Upper lobe of right lung (tissue), 1 donor: ENCODE measurements around the gene ATP1A3. TPM values are rescaled to one million over a fixed set of nuclear protein-coding genes. Genes with fewer than 3 reads are reported as not detected.
"Not testable (repeated sequence)": the region's sequence is repeated elsewhere in the genome, so short reads cannot be mapped to it uniquely, and the experiment has no call there.

Source experiments
- ATAC-seq: fragments of 200-7000 bp; cut with Tn5 transposase; one replicate; pipeline ENCODE4 v1.9.1; 2020; ENCODE audit warnings: mild to moderate bottlenecking, moderate library complexity
- DNase-seq: peaks from one replicate; pipeline ENCODE4 v3.0.0-alpha.2; 2020
- H3K27ac ChIP-seq: fragments of 200-600 bp; one replicate; pipeline ENCODE4 v1.8.0; 2022
- H3K27me3 ChIP-seq: fragments of 200-600 bp; one replicate; pipeline ENCODE4 v1.8.0; 2022; ENCODE audit warnings: mild to moderate bottlenecking
- H3K36me3 ChIP-seq: fragments of 200-600 bp; one replicate; pipeline ENCODE4 v1.8.0; 2022
- H3K4me1 ChIP-seq: fragments of 200-600 bp; one replicate; pipeline ENCODE4 v1.8.0; 2022
- H3K4me3 ChIP-seq: fragments of 200-600 bp; one replicate; pipeline ENCODE4 v1.8.0; 2022; ENCODE audit warnings: mild to moderate bottlenecking
- H3K9me3 ChIP-seq: fragments of 200-600 bp; one replicate; pipeline ENCODE4 v1.8.0; 2022
- CTCF ChIP-seq: fragments of 200-600 bp; IDR thresholded peaks from one replicate; pipeline ENCODE4 v1.8.0; 2022; ENCODE audit warnings: antibody characterized with exemption
- intact Hi-C: fragments of 100-400 bp; cut with DNase I; formaldehyde crosslinking; loops from one replicate; pipeline ENCODE4 v1.11.0; 2022
- long read RNA-seq: library from polyadenylated mRNA; unstranded; transcript quantifications from one replicate; pipeline ENCODE4 v2.0.0, GENCODE V29; 2021
- total RNA-seq: library from RNA; stranded (reverse); fragmentation: NEBNext Ultra II Directional; extraction: Animal tissue kit (Norgen Biotek cat#: 25700); gene quantifications from one replicate; pipeline ENCODE4 v1.2.1, GENCODE V29; 2021
- donor health status: DM: no; HTN: yes; CAD: no; lungs with severe emphysema.

ATP1A3 gene
- not detected for total RNA-seq
- long read RNA-seq, result 0 reads

GRCh38 chr19:41993612-41994483 lies at the start of gene ATP1A3:
Gene ATP1A3 (minus strand): TSS chr19:41994230. CDS start chr19:41994076, 154 bp downstream.
- H3K4me3 ChIP-seq, result peak within 1 kb of the TSS; percentile 43
- peak; percentile 75 for ATAC-seq
- H3K27me3 ChIP-seq, result peaks cover 66% of the 10 kb centered on the region

GRCh38 chr19:42042455-42043170 lies 48.6 kb upstream of the ATP1A3 start:
- H3K4me3 ChIP-seq, result no peak overlapping the region
- no peaks in the 10 kb centered on the region for H3K27me3 ChIP-seq
- intact Hi-C loops, result no loop called here
- H3K4me1 ChIP-seq, result no peaks in the 10 kb centered on the region
- H3K9me3 ChIP-seq, result no peaks in the 10 kb centered on the region
- TF ChIP-seq CTCF, result no peak
- DNase-seq (no peak), ATAC-seq (peak; percentile 11)
- H3K27ac ChIP-seq, result no peak overlapping the region
- no peaks in the 10 kb centered on the region for H3K36me3 ChIP-seq

More at GRCh38 chr19:41993612-41994483, at the start of gene ATP1A3:
- Histone ChIP-seq H3K36me3 (no peaks in the 10 kb centered on the region), H3K9me3 (no peaks in the 10 kb centered on the region), H3K4me1 (peaks cover 7% of the 10 kb centered on the region), H3K27ac (no peak within 1 kb of the TSS)
- TF ChIP-seq CTCF, result no peak
- DNase-seq, result no peak
- intact Hi-C loops, result no loop called here

GRCh38 chr19:42040491-42040890 lies 46.5 kb upstream of the ATP1A3 start:
- not testable (repeated sequence) for H3K9me3 ChIP-seq, DNase-seq

GRCh38 chr19:42040031-42040430 lies 46.0 kb upstream of the ATP1A3 start:
- Histone ChIP-seq H3K27me3 (no peaks in the 10 kb centered on the region), H3K27ac (no peak overlapping the region), H3K9me3 (no peaks in the 10 kb centered on the region), H3K36me3 (no peaks in the 10 kb centered on the region), H3K4me3 (no peak overlapping the region), H3K4me1 (no peaks in the 10 kb centered on the region)
- TF ChIP-seq CTCF, result no peak
- intact Hi-C loops, result no loop called here
- ATAC-seq, result no peak
- no peak for DNase-seq

More at GRCh38 chr19:42040491-42040890, 46.5 kb upstream of the ATP1A3 start:
- ATAC-seq, H3K27ac ChIP-seq, intact Hi-C loops, H3K36me3 ChIP-seq, H3K4me1 ChIP-seq, H3K4me3 ChIP-seq, H3K27me3 ChIP-seq: not testable (repeated sequence)

GRCh38 chr19:42038666-42039065 lies 44.6 kb upstream of the ATP1A3 start:
- Histone ChIP-seq H3K36me3 (no peaks in the 10 kb centered on the region), H3K4me1 (no peaks in the 10 kb centered on the region), H3K9me3 (no peaks in the 10 kb centered on the region), H3K27me3 (no peaks in the 10 kb centered on the region), H3K27ac (no peak overlapping the region), H3K4me3 (no peak overlapping the region)
- no peak for TF ChIP-seq CTCF
- no peak for DNase-seq
- intact Hi-C loops, result no loop called here
- ATAC-seq, result no peak

- Histone ChIP-seq H3K4me1 (no peaks in the 10 kb centered on the region), H3K4me3 (no peak overlapping the region), H3K9me3 (no peaks in the 10 kb centered on the region), H3K27me3 (no peaks in the 10 kb centered on the region), H3K27ac (no peak overlapping the region), H3K36me3 (no peaks in the 10 kb centered on the region)
- ATAC-seq (no peak), DNase-seq (no peak)
- no peak for TF ChIP-seq CTCF
- intact Hi-C loops, result no loop called here
Measured at GRCh38 chr19:42037649-42038048, 43.6 kb upstream of the ATP1A3 start.
